Astrocyte (in vitro differentiated cells and primary cell): ENCODE results near the gene RUNX1. TPM values are rescaled to one million over a fixed set of nuclear protein-coding genes. Genes with fewer than 3 reads are reported as not detected.

ENCODE experiments used
- DNase-seq: peaks from one replicate; pipeline ENCODE4 v3.0.0-alpha.2; 2010; ENCODE audit warnings: low read depth
- FAIRE-seq: peaks from 2 replicates; lab custom pipeline; 2011; peaks lifted over from hg19 to GRCh38; lab: Jason Lieb, UNC
- H2AFZ ChIP-seq: 2 replicates; pipeline ENCODE4 v1.6.0; 2012; ENCODE audit warnings: low read depth, low read length, inconsistent platforms
- H3K27ac ChIP-seq: 2 replicates; pipeline ENCODE4 v1.5.1; 2011; ENCODE audit warnings: low read depth, low read length, inconsistent platforms
- H3K27me3 ChIP-seq: 2 replicates; pipeline ENCODE4 v1.6.0; 2011; ENCODE audit warnings: low read length, inconsistent platforms; ENCODE audit not compliant: insufficient read depth
- H3K36me3 ChIP-seq: 2 replicates; pipeline ENCODE4 v1.5.1; 2011; ENCODE audit warnings: low read length, inconsistent platforms; ENCODE audit not compliant: insufficient read depth
- H3K4me1 ChIP-seq: 2 replicates; pipeline ENCODE4 v1.5.1; 2011; ENCODE audit warnings: low read length, inconsistent platforms; ENCODE audit not compliant: insufficient read depth
- H3K4me2 ChIP-seq: 2 replicates; pipeline ENCODE4 v1.6.0; 2012; ENCODE audit warnings: low read length, inconsistent platforms
- H3K4me3 ChIP-seq: 2 replicates; pipeline ENCODE4 v1.5.1; 2011; ENCODE audit warnings: low read depth, mild to moderate bottlenecking, low read length, inconsistent platforms; ENCODE audit not compliant: insufficient read depth
- H3K79me2 ChIP-seq: 2 replicates; pipeline ENCODE4 v1.6.0; 2012; ENCODE audit warnings: mild to moderate bottlenecking, low read length, inconsistent platforms; ENCODE audit not compliant: insufficient read depth
- H3K9ac ChIP-seq: 2 replicates; pipeline ENCODE4 v1.6.0; 2012; ENCODE audit warnings: mild to moderate bottlenecking, low read length, inconsistent platforms
- H3K9me3 ChIP-seq: 2 replicates; pipeline ENCODE4 v1.5.1; 2012; ENCODE audit warnings: low read depth, mild to moderate bottlenecking, low read length, inconsistent platforms; ENCODE audit not compliant: insufficient read depth
- H4K20me1 ChIP-seq: 2 replicates; pipeline ENCODE4 v1.6.0; 2012; ENCODE audit warnings: low read length, inconsistent platforms; ENCODE audit not compliant: insufficient read depth
- H3K27ac Mint-ChIP-seq: one replicate; pipeline ENCODE4 v1.8.0; 2021; ENCODE audit warnings: mild to moderate bottlenecking, mixed read lengths; ENCODE audit not compliant: unreplicated experiment
- H3K27me3 Mint-ChIP-seq: one replicate; pipeline ENCODE4 v1.8.0; 2021; ENCODE audit warnings: low read depth, mixed read lengths; ENCODE audit not compliant: unreplicated experiment
- H3K36me3 Mint-ChIP-seq: one replicate; pipeline ENCODE4 v1.8.0; 2021; ENCODE audit warnings: low read depth, mixed read lengths; ENCODE audit not compliant: unreplicated experiment
- H3K4me1 Mint-ChIP-seq: one replicate; pipeline ENCODE4 v1.8.0; 2021; ENCODE audit warnings: low read depth, mixed read lengths; ENCODE audit not compliant: unreplicated experiment
- H3K4me3 Mint-ChIP-seq: one replicate; pipeline ENCODE4 v1.8.0; 2021; ENCODE audit warnings: mild to moderate bottlenecking, moderate library complexity, mixed read lengths; ENCODE audit not compliant: unreplicated experiment
- H3K9me3 Mint-ChIP-seq: one replicate; pipeline ENCODE4 v1.8.0; 2021; ENCODE audit warnings: mild to moderate bottlenecking, mixed read lengths; ENCODE audit not compliant: unreplicated experiment
- CTCF ChIP-seq: IDR thresholded peaks from 2 replicates; pipeline ENCODE4 v1.5.1; 2011; ENCODE audit warnings: low read depth, mild to moderate bottlenecking, inconsistent platforms, low read length, moderate library complexity; ENCODE audit not compliant: insufficient read depth
- EZH2 ChIP-seq: IDR thresholded peaks from 2 replicates; pipeline ENCODE4 v1.6.1; 2012; ENCODE audit warnings: mild to moderate bottlenecking, low read length, inconsistent platforms; ENCODE audit not compliant: insufficient read depth
- total RNA-seq: library from RNA; stranded (reverse); gene quantifications from 2 replicates; pipeline ENCODE4 v1.2.1, GENCODE V29; 2021

Gene RUNX1
- total RNA-seq, 1 donor from 2014 or later = 84.6 TPM

- no peak for FAIRE-seq
- peaks cover 7% of the 10 kb centered on the region for H3K9me3 Mint-ChIP-seq
- no peaks in the 10 kb centered on the region for H4K20me1 ChIP-seq
- H3K4me1 Mint-ChIP-seq = peaks cover 10% of the 10 kb centered on the region
- H3K4me1 ChIP-seq = no peaks in the 10 kb centered on the region
- H3K9ac ChIP-seq = no peak overlapping the region
- no peak for DNase-seq
- no peaks in the 10 kb centered on the region for H3K9me3 ChIP-seq
- no peak overlapping the region for H3K4me3 Mint-ChIP-seq
- no peak overlapping the region for H3K27ac ChIP-seq
- TF ChIP-seq CTCF (no peak), EZH2 (no peak)
- H3K36me3 Mint-ChIP-seq = peaks cover 22% of the 10 kb centered on the region
- H2AFZ ChIP-seq = no peak overlapping the region
- no peak overlapping the region for H3K4me3 ChIP-seq
- no peak overlapping the region for H3K27ac Mint-ChIP-seq
- no peaks in the 10 kb centered on the region for H3K27me3 Mint-ChIP-seq
- H3K27me3 ChIP-seq = no peaks in the 10 kb centered on the region
- no peak overlapping the region for H3K4me2 ChIP-seq
- H3K79me2 ChIP-seq = no peaks in the 10 kb centered on the region
- H3K36me3 ChIP-seq = no peaks in the 10 kb centered on the region
Observed at GRCh38 chr21:34958040-34958439, 91.1 kb downstream of the RUNX1 start.

- Histone ChIP-seq H3K9ac (no peak overlapping the region), H3K4me2 (no peak overlapping the region), H3K9me3 (no peaks in the 10 kb centered on the region), H3K4me1 (no peaks in the 10 kb centered on the region), H4K20me1 (no peaks in the 10 kb centered on the region), H3K79me2 (no peaks in the 10 kb centered on the region), H3K36me3 (no peaks in the 10 kb centered on the region), H3K4me3 (no peak overlapping the region), H3K27ac (no peak overlapping the region), H2AFZ (no peak overlapping the region), H3K27me3 (no peaks in the 10 kb centered on the region)
- Mint-ChIP-seq H3K27me3 (no peaks in the 10 kb centered on the region), H3K27ac (no peak overlapping the region), H3K36me3 (peaks cover 20% of the 10 kb centered on the region), H3K9me3 (peaks cover 7% of the 10 kb centered on the region), H3K4me1 (peaks cover 16% of the 10 kb centered on the region), H3K4me3 (no peak overlapping the region)
- no peak for FAIRE-seq
- TF ChIP-seq EZH2 (no peak), CTCF (no peak)
- DNase-seq = no peak
Observed at GRCh38 chr21:34956416-34957316, 92.4 kb downstream of the RUNX1 start.

GRCh38 chr21:34953950-34954349, 95.2 kb downstream of the RUNX1 start:
- TF ChIP-seq CTCF (no peak), EZH2 (no peak)
- no peaks in the 10 kb centered on the region for H3K79me2 ChIP-seq
- no peak overlapping the region for H2AFZ ChIP-seq
- Mint-ChIP-seq H3K4me3 (no peak overlapping the region), H3K27ac (no peak overlapping the region), H3K27me3 (no peaks in the 10 kb centered on the region), H3K36me3 (peaks cover 11% of the 10 kb centered on the region), H3K9me3 (peaks cover 7% of the 10 kb centered on the region), H3K4me1 (peaks cover 36% of the 10 kb centered on the region)
- H3K4me2 ChIP-seq = no peak overlapping the region
- H3K27me3 ChIP-seq = no peaks in the 10 kb centered on the region
- no peak for DNase-seq
- no peaks in the 10 kb centered on the region for H3K9me3 ChIP-seq
- H3K9ac ChIP-seq = no peak overlapping the region
- peak; percentile 71 for FAIRE-seq
- no peaks in the 10 kb centered on the region for H3K36me3 ChIP-seq
- H4K20me1 ChIP-seq = no peaks in the 10 kb centered on the region
- no peaks in the 10 kb centered on the region for H3K4me1 ChIP-seq
- H3K4me3 ChIP-seq = no peak overlapping the region
- no peak overlapping the region for H3K27ac ChIP-seq
